OCI-LY3 (cell line): ENCODE measurements around the gene ASCL5.

Source experiments
- CTCF ChIP-seq: fragments of 200-600, 300-600 bp; sonication (generic); IDR thresholded peaks from 2 replicates; pipeline ENCODE4 v1.5.1; 2014; ENCODE audit warnings: antibody characterized with exemption, low read length, low read depth
- EZH2phosphoT487 ChIP-seq: fragments of 200-600 bp; shearing (Covaris generic); IDR thresholded peaks from 2 replicates; pipeline ENCODE4 v1.6.1; 2018; ENCODE audit warnings: antibody characterized with exemption, mixed run types, low read depth

DNA sequence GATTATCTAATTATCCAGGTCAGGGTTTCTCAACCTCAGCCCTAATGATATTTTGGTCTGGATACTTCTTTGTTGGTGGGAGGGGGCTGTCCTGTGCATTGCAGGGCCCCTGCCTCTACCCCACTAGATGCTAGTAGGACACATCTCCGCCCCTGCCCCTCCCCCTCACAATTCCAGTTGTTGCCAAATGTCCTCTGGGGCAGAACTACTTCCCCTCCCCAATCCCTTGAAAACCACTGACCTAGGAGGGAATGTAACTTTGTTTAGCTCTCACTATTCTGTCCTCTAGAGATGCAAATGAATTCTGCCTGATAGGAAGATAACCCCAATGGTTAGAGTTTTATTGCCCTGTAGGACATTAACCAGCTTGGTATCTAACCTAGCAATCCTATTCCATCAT lies 22.8 kb downstream of the ASCL5 start:
- TF ChIP-seq CTCF: no peak
- TF ChIP-seq EZH2phosphoT487: no peak
